HG03342 (cell line): ENCODE results near the gene LGALS3BP.

Source experiments
- ATAC-seq: cut with Tn5 transposase; IDR thresholded peaks from one replicate; pipeline ENCODE4 v1.9.1; 2021; ENCODE audit warnings: mild to moderate bottlenecking, moderate library complexity; ENCODE audit not compliant: unreplicated experiment

Gene LGALS3BP

DNA sequence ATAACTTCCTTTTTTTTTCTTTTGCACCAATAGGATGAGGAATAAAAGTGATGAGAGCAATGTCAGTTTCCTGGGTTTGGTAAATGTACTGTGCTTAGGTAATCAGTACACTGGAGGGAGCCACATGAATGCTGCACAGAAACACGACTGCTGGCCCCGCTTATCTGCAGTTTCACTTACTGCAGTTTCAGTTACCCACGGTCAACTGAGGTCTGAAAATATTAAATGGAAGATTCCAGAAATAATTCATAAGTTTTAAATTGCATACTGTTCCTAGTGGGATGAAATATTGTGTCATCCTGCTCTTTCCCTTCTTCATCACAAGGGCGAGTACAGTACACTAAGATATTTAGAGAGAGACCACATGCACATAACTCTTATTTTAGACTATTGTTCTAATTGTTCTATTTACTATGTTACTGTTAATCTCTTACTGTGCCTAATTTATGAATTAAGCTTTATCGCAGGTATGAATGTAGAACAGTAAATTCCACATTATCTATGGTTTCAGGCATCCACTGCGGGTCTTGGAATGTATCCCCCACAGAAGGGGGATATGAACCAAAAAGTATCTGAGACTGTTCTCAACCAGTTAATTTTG is 6.4 kb upstream of the LGALS3BP start:
- no peak for ATAC-seq

DNA sequence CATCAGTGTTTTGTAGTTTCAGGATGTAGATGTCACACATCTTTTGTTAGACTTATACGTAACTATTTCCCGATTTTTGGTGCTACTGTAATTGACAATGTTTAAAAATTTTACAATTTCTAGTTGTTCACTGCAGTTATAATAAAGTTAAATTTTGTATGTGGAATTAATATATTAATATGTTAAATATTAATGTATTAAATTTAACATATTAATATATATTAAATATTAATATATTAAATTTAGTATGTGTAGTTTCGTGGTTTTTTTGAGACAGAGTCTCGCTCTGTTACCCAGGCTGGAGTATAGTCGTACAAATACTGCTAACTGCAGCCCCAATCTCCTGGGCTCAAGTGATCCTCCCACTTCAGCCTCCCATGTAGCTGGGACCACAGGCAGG is 5.7 kb upstream of the LGALS3BP start:
- no peak for ATAC-seq

DNA sequence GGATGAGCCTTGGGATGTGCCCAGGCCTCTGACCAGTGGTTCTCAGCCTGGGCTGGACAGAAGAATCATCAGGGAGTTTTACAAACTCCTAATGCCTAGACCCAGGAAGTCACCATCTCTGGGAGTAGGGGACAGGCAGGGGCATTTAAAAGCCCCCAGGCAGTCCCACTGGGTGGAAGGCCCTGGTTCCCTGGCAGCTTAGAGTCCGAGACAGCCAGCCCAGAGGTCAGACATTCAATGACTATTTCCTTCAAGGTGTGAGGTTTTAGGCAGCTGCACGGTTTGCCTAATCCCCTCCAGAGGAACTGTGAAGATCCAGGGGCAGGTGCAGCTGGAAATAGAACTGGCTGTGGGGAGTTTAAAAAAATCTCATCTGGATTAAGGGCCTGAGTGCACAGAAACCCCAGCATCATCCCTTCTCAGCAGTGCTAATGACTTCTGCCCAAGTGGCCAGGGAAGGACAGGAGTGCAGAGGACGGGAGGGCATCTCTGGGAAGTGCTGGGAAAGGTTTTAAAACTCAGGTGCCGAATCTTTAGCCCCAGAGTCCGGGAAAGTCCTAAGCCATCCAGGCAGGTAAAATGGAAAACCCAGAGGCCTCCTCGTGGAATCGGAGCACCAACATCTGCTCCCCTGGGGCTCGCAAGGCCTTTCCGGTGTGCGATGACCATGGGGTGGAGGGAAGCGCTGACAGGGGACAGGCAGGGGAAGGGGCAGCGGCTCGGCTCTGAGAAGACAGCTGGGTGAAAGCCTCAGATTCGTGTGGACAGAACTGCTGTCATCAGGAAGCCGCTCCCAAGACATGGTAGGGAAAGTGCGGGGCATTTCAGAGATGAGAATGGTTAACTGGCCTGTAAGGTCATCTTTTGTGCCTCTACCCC is 1.5 kb upstream of the LGALS3BP start:
- no peak for ATAC-seq

DNA sequence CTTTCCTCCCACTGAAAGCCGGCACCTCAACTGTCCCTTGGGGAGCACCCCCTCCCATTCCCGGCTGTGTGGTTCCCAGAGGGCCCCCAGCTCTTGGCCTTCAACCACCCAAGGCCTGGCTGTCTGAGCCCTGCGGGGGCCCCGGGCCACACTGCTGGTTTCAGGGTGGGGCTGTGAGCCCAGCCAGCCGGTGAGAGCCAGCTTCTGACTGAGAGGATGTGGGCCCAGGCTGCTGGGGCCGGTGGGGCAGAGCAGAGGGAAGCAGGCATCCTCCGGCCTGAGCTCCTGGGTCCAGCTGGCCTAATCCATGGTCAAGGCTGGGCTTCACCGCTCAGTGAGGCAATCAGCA is 875 bp upstream of the LGALS3BP start:
- ATAC-seq, result no peak

DNA sequence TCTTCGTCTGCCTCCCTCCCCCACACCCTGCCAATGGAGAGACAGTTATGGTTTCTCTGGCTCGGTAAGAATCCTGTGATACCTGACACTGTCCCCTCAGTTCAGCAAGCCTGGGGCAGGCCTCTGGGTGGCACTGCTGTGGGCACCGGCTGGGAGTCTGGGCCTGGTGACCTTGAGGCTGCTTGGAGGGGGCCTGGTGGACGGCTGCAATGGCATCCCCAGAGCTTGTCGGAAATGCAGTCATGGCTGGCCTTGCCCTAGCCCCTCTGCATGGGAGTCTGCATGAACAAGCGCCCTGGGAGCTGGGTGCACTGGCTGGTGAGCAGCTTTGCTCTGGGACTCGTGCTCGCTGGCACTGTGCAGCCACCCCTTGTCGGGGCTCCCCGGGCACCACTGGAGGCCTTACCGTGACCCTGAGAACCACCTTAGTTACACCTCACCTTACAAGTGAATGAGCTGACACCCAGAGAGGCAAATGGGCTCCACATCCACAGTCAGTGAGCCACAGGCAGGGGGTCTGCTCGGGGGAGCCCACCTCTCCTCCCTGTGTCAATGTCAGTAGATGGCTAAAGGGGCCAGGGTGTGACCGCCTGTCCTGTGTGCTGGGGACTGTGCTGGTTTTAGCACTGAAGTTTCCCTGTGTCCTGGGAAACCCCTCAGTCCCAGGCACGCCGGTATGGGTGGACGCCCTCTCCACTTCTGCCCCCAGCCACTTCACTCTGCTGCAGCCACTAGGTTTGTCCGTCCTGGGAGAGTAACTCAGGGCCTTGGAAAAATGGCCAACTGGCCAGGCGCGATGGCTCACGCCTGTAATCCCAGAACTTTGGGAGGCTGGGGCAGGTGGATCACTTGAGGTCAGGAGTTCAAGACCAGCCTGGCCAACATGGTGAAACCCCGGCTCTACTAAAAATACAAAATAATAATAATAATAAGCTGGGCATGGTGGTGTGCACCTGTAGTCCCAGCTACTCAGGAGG is 1.4 kb downstream of the LGALS3BP start:
- ATAC-seq, result no peak

DNA sequence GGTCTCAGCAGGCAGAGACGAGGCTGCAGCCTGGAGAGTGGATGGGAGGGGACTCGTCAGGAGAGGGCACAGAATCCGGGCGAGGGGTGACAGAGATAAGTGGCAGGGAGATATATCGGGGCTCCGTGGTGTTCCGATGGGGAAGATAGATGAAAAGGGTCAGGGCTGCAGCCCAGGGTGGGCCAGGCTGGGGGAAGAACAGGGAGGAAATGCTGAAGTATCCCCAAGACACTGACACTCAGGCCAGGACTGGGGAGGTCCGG is 2.1 kb downstream of the LGALS3BP start:
- ATAC-seq, result no peak

DNA sequence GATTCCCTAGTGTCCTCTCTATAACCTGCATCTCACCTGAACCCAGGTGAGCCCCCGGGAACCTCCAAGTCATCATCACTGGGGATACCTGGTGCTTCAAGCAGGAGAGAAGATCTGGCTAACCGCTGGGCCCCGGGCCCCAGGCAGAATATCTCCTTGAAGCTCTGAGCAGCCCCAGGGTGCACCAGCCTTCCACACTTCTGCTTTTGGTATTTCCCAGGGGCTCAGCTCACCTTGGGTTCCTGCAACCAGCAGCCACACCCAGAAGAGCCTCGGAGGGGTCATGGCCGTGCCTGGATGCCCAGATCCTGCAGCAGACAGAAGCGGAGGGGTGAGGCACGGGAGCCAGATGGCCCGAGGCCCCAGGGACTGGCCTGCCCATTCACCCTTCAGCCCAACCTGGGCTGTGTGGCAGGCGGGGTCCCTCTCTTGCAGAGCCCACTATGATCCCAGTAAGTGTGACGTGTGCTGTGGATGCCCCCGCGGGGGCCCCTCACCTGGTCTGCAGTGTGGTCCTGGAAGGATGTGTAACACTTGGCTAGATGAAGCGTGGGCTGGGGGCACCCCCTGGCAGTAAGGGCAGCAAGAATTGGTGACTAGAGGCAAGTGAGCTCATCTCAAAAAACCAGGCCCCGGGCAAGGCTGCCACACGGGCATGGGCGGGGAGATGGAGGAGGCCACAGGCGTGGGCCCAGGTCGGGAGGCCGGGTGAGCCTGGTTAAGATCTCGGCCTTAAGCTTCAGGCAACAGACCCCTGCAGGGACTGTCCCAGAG is 2.6 kb downstream of the LGALS3BP start:
- no peak for ATAC-seq

DNA sequence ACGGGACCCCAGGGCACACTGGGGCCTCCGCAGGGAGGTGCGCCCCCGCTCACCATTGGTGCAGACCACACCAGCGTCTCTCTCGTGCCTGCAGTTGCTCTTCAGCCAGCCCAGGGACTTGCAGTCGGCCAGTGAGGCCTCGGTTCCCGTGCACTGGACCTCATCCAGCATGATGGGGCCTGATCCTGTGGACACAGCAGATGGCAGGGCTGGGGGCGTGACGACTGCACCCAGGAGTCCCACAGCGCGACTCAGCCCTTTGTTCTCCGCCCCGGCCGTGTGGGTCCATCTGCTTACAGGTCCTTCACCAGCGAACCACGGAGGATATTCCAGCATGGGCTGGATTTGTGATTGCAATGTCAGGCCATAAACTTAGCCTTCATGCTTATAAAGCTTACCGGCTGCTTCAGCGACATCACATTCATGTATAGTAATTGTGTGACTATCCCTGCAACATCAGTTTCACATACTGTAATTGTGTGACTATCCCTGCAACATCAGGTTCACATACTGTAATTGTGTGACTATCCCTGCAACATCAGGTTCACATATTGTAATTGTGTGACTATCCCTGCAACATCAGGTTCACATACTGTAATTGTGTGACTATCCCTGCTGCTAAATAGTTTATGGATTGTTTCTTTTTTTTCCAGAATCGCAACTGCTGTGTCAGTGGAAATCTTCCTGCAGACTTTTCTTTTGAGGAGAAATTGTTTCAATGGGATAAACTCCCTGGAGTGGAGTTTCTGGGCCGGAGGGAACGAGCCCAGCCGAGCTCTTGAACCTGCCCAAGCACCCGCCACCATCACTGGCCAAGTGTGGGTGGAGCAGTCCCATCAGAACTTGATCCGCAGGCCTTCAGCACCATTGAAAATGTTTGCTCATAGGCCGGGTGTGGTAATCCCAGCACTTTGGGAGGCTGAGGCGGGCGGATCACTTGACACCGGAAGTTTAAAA is 4.8 kb downstream of the LGALS3BP start:
- no peak for ATAC-seq

DNA sequence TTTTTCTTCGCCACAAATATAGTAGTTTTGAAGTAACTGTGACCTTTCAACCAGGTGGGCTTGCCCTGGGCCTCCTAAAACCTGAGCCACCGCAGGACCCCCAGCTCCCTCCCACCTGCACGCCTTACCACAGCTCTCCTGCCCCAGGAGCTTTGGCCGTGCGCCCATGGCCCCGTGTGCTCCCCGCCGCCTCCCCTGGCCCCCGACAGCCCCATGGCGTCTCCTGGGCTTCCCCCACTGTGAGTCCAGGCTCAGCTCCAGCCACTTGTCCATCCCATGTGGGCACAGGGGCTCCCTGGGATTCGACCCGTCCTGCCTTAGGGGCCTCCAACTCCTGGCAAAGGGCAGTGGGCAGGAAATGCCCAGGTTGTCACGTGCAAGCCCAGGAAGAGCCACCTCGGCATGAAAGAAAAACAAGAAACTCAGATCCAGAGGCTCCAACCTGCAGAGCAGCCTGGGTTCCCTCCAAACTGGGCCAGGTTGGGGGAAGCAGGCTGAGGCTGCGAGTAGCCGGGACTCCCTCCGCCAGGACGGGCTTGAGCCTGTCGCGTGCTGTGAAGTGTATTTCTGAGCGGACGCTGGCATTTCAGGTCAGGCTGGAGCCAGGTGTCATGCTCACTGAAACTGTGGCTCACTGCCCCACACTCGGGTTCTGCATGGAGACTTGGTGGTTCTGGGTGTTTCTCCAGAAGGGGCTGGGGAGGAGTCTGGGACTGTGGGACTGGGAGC is 5.8 kb downstream of the LGALS3BP start:
- ATAC-seq, result no peak

DNA sequence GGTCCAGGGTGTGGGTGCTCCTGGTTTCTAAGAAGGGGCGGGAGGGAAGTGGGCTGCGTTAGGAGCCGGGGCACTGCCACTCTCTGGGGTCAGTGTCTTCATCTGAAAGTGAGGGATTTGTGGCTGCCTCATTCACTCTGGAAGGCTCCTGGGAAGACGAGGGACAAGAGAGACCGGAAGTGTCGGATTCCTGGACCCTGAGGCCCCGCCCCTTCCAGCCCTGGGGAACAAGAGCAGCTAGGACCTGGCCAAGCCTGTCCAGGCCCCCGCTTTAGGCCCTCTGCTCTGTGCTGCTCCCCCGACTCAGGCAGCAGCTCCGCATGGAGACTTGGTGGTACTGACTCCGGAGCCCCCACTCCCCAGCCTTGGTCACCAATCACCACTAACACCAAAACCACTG is 6.5 kb downstream of the LGALS3BP start:
- ATAC-seq, result no peak

DNA sequence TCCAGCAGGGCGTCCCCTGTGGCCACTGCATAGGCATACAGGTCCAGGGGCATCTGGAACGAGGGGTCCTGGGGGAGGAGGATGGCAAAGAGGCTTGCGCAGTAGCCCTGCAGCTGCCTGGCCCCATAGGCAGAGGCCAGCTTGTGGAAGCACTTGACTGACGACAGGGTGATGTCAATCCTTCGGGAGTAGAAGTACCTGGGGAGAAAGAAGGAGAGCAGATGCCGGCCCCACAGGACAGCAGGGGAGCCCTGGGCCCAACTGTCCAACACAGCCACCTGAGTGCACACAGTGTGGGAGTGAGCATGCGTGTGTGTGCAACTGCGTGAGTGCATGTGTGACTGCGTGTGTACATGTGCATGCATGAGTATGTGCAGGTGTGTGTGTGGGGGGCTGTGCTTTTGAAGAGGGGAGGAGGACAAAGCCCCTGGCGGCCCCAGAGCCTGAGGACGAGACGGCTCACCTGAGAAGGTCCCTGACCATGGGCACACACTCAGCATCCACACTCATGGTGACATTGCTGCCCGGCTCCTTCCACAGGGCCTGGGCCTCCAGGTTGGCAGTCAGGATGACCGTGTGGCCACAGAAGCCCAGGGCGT is 7.1 kb downstream of the LGALS3BP start:
- no peak for ATAC-seq

DNA sequence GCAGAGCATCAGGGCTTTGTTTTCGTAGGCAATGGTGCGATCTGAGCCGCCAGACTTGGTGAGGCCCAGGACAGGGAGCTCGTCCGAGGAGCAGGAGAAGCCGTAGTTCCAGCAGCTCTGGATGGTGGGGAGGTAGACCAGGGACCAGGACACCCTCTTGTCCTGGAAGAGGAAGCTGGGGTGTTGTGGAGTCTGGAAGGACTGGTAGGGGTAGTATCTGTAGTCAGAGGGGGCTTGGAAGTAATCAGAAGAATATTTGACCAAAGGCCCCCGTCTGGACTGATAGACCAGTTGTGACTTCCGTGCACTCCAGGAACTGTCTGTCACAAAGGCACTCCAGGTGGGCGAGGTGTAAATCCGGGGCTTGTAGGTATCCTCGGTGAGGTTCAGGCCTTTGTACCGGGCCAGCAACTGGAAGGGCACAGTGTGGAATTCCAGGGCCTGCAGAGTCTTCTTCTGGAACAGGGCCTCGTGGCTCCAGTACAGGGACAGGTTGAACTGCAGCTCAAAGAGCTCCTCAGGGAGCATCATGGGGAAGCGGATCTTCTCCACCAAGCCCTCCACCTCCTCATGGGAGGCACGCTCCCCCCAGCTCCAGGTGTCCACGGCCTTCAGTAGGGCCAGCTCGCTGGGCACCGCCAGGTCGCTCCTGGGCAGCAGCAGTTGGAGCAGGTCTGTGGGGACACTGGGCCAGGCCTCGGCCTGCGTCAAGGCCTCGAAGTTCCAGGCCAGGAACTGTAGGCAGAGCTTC is 7.8 kb downstream of the LGALS3BP start:
- ATAC-seq, result no peak

DNA sequence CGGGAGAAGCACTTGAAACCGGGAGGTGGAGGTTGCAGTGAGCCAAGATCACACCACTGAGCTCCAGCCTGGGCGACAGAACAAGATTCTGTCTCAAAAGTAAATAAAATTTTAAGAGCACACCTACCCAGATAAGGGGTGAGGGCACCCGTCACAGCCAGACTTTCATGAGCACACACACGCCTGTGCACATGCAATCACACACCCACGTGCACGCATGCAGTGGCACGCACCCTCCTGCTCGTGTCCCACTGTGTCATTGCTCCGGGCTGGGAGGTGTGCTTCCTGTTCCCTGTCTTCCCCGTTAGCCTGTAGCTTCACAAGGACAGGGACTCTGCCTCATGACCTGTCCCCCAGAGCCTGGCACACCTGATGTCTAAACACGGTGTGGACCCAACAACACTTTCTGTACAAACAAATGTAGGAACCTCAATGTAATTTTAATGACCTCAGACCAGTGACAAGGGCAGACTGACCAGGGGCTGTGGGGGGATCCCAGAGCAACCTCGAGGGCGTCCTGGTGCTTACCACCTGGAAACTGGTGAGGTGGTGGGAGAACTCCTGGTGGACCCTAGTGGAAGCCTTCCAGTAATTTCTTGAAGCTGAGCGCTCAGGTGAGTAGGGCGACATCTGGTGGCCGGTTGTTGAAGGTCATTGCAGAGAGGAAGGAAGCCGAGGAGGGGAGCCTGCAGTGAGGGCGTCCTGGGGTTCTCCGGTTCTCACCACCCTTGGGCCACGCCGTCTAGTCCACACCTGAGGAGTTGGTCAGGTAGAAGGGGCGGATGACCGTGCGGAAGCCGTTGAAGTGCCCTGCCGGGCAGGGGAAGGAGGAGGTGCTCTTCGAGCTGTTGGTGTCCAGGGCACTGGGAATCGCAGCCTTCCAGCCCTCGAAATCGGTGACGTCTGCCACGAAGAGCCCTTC is 8.6 kb downstream of the LGALS3BP start:
- no peak for ATAC-seq

DNA sequence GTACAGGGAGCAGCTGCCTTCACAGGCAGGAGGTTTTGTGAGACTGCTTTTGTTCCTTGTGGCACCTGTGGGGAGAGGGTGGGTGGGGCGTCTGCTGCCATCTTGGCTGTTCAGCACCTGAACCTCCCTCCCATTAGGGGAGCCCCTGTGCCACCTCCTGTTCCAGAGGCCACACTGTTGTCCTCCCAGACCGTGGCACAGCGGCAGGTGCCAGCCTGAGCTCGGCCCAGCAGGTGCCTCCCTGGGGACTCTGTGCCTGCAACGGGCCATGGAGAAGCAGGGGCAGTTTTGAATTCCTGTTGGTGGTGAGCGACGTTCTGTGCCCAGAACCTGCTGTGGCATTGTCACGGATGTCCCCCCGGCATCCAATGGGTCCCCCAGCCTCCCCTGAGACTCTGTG is 9.9 kb downstream of the LGALS3BP start:
- no peak for ATAC-seq

DNA sequence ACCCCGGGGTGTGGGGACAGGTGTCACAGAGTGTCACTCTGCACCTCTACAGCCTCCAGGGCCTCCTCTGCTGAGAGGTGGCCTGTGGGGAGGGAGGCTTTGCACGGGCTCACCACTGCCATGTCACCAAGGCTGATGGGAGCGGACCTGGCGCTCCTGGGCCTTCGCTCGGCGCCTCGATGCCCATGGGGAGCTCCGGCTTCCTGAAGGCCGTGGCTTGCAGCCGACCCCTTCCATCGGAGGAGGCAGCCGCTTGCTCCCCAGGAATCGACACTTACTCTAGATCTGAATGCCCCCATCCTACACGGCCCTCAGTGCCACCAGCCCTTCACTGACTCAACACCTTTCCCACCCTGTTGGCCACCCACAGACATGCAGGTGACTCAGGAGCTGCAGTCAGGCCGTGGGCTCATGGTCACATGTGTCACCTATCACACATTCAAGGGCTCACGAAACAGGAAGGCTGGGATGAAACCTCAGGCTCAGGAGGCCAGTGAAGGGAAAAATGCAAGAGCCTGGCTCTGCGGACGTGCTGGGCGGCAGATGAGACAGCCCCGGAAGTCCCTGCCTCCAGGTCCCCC is 11.9 kb downstream of the LGALS3BP start:
- no peak for ATAC-seq

DNA sequence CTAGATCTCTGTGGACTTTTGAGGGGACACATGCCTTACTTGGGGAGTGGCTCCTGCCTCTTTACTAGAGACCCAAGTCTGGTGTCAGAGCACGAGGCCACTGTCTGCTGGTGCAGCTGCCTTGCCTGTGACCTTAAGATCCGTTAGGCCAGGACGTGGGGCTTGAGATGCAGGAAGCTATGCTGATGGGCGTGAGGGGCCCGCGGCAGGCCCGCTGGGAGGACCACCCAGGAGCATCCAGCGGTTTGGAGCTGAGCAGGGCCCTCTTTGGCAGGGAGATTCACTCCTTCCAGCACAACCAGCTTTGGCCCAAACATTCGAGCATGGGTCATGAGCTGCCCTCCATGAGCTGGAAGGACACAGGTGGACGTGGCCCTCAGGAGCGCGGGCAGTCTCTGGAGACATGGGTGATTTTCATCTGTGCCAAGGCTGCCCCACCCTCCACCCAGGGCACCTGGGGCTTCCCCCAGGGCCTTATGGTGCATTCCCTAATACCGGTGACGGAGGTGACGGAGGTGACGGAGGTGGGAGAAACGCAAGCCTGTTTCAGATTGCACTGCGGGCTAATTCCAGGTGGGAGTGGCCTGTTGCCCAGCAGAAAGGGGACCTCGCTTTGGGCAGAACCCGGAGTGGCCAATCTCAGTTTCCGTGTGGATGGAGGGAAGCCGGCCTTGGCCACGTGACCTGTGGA is 12.7 kb downstream of the LGALS3BP start:
- ATAC-seq, result no peak
